GM12878 (cell line): ENCODE results near the gene MRPL23. TPM values are rescaled to one million over a fixed set of nuclear protein-coding genes. Genes with fewer than 3 reads are reported as not detected.

ENCODE experiments used
- ATAC-seq: fragments of 200-7000 bp; cut with Tn5 transposase; 3 replicates; pipeline ENCODE4 v1.9.1; 2020; ENCODE audit warnings: mild to moderate bottlenecking, moderate library complexity
- BruUV-seq: library from RNA; stranded (reverse); fragments of 400-500 nt; replicated peaks from 2 replicates; lab custom pipeline; 2021; lab: Mats Ljungman, UMichigan
- CTCF ChIA-PET: fragments of 300-600 bp; sonication (Branson Sonifier 250); formaldehyde crosslinking; extraction: SDS; loops from one replicate; lab custom pipeline; 2021; ENCODE audit warnings: inconsistent platforms; lab: Yijun Ruan, JAX
- POLR2A ChIA-PET: fragments of 350-600 bp; formaldehyde crosslinking; extraction: SDS; loops from one replicate; lab custom pipeline; 2021; ENCODE audit warnings: inconsistent platforms; lab: Charles Lee
- RAD21 ChIA-PET: fragments of 300-600 bp; sonication (Branson Sonifier 250); formaldehyde crosslinking; loops from one replicate; lab custom pipeline; 2023; ENCODE audit warnings: antibody characterized with exemption; ENCODE audit not compliant: unreplicated experiment; lab: Charles Lee
- SMC1A ChIA-PET: fragments of 300-600 bp; sonication (Branson Sonifier 250); formaldehyde crosslinking; loops from one replicate; lab custom pipeline; 2023; ENCODE audit not compliant: unreplicated experiment, uncharacterized antibody; lab: Charles Lee
- DNase-seq: peaks from one replicate; pipeline ENCODE4 v3.0.0-alpha.2; 2011; ENCODE audit warnings: low read depth, low spot score
- FAIRE-seq: peaks from 3 replicates; lab custom pipeline; 2011; peaks lifted over from hg19 to GRCh38; lab: Jason Lieb, UNC
- H2AFZ ChIP-seq: 2 replicates; pipeline ENCODE4 v1.6.0; 2011; ENCODE audit warnings: low read depth, low read length, control low read depth; ENCODE audit not compliant: control insufficient read depth
- H3K27ac ChIP-seq: 2 replicates; pipeline ENCODE4 v1.5.1; 2011; ENCODE audit warnings: control low read depth; ENCODE audit not compliant: control insufficient read depth, insufficient read depth
- H3K27me3 ChIP-seq, 2 experiments: replicated peaks in 1 of 2; 2 replicates each; pipeline versions ENCODE4 v1.6.0 to v1.6.1; 2011; ENCODE audit warnings: low read length in 1 of 2; ENCODE audit not compliant: control insufficient read depth in 2 of 2, insufficient read depth in 2 of 2
- H3K36me3 ChIP-seq, 2 experiments: 2 replicates each; pipeline ENCODE4 v1.5.1; 2011; ENCODE audit warnings: low read length in 1 of 2; ENCODE audit not compliant: control insufficient read depth in 2 of 2, insufficient read depth in 2 of 2
- H3K4me1 ChIP-seq: 2 replicates; pipeline ENCODE4 v1.6.1; 2011; ENCODE audit warnings: mild to moderate bottlenecking, low read length, moderate library complexity, mixed read lengths; ENCODE audit not compliant: control insufficient read depth, insufficient read depth
- H3K4me2 ChIP-seq: 2 replicates; pipeline ENCODE4 v1.6.0; 2011; ENCODE audit warnings: control low read depth; ENCODE audit not compliant: control insufficient read depth, insufficient read depth
- H3K4me3 ChIP-seq: fragments of 200-600 bp; sonication (generic); 2 replicates; pipeline ENCODE4 v1.5.1; 2016
- H3K79me2 ChIP-seq: 2 replicates; pipeline ENCODE4 v1.6.0; 2011; ENCODE audit warnings: low read length; ENCODE audit not compliant: control insufficient read depth, insufficient read depth
- H3K9ac ChIP-seq: 2 replicates; pipeline ENCODE4 v1.8.0; 2011; ENCODE audit warnings: low read length, control low read depth, mixed read lengths; ENCODE audit not compliant: control insufficient read depth, insufficient read depth
- H3K9me3 ChIP-seq: replicated peaks from 3 replicates; pipeline ENCODE4 v1.5.1; 2011; ENCODE audit warnings: mild to moderate bottlenecking, low read length; ENCODE audit not compliant: control insufficient read depth, insufficient read depth
- H4K20me1 ChIP-seq: 2 replicates; pipeline ENCODE4 v1.6.0; 2011; ENCODE audit not compliant: control insufficient read depth, insufficient read depth
- BCLAF1 ChIP-seq: fragments of 450-650 bp; IDR thresholded peaks from 2 replicates; pipeline ENCODE4 v1.6.1; 2017; ENCODE audit warnings: antibody characterized with exemption, mild to moderate bottlenecking, moderate library complexity
- BMI1 ChIP-seq: fragments of 450-650 bp; IDR thresholded peaks from 2 replicates; pipeline ENCODE4 v1.6.1; 2016; ENCODE audit warnings: mild to moderate bottlenecking, moderate library complexity, borderline replicate concordance
- PAX5 ChIP-seq: IDR thresholded peaks from 2 replicates; pipeline ENCODE4 v1.6.1; 2011; ENCODE audit warnings: low read depth, low read length, borderline replicate concordance
- POLR2AphosphoS2 ChIP-seq: IDR thresholded peaks from 2 replicates; pipeline ENCODE4 v1.6.1; 2011; ENCODE audit warnings: low read depth, mild to moderate bottlenecking, low read length, improper control_type of control experiment, moderate library complexity
- SIX5 ChIP-seq: IDR thresholded peaks from 2 replicates; pipeline ENCODE4 v1.6.1; 2011; ENCODE audit warnings: mild to moderate bottlenecking, low read depth, low read length, moderate library complexity; ENCODE audit not compliant: severe bottlenecking
- WGBS: methylation state at CpG from one replicate; pipeline ENCODE4 v1.1.6; 2016; ENCODE audit warnings: low lambda C conversion rate; ENCODE audit not compliant: insufficient replicate concordance, insufficient coverage; ENCODE audit errors: missing lambda C conversion rate; 5-methylcytosine and 5-hydroxymethylcytosine counted together
- in situ Hi-C: fragments of 300-500 bp; cut with MboI; formaldehyde crosslinking; loops from 9 replicates; pipeline ENCODE4 v1.14.3; 2018; ENCODE audit warnings: mixed read lengths
- intact Hi-C: fragments of 100-400 bp; cut with micrococcal nuclease; formaldehyde crosslinking; loops from one replicate; pipeline ENCODE4 v1.14.2; 2022; ENCODE audit not compliant: unreplicated experiment
- polyA plus RNA-seq, 11 experiments: library from polyadenylated mRNA; depleted of rRNA in 4 of 11; unstranded in 6 of 11; stranded (reverse) in 5 of 11; fragments of >200 nt; fragmentation: Nextera tagmentation in 4 of 11; fragmentation: Illumina TruSeq in 1 of 11; extraction: Ambion mirVana in 4 of 11; extraction: Trizol in 1 of 11; gene quantifications; 1 replicate in 1 of 11; 2 replicates in 10 of 11; pipeline versions ENCODE4 v1.2.1 to v1.2.3, GENCODE V29; 2011 to 2016; ENCODE audit warnings: inconsistent platforms in 2 of 11, missing spikeins in 2 of 11, low read depth in 1 of 11
- total RNA-seq, 4 experiments: library from RNA; depleted of rRNA in 3 of 4; stranded (reverse); fragments of >200 nt in 3 of 4; fragmentation: Illumina TruSeq in 1 of 4; extraction: Trizol in 1 of 4; gene quantifications; 2 replicates each; pipeline versions ENCODE4 v1.2.1 to v1.2.3, GENCODE V29; 2013 to 2021
- TF ChIP-seq, protein P1 (sequence below): fragments of 450-650 bp; IDR thresholded peaks from 2 replicates; pipeline ENCODE4 v1.6.1; 2017; ENCODE audit warnings: mild to moderate bottlenecking
- TF ChIP-seq, protein P2 (sequence below): IDR thresholded peaks from 2 replicates; pipeline ENCODE4 v1.6.1; 2012; ENCODE audit warnings: low read depth, low read length, improper control_type of control experiment
- TF ChIP-seq, protein P3 (sequence below): fragments of 150-350 bp; IDR thresholded peaks from 2 replicates; pipeline ENCODE4 v1.6.1; 2014; ENCODE audit warnings: mild to moderate bottlenecking, low read depth, low read length
- TF ChIP-seq, protein P4 (sequence below): fragments of 150-350 bp; IDR thresholded peaks from 2 replicates; pipeline ENCODE4 v1.6.1; 2016; ENCODE audit warnings: low read depth, low read length

The MRPL23 gene
- total and polyA plus RNA-seq, 10 of the 15 experiments (the other 5 are each of a cell fraction or from before 2014, with no cell fraction given), result 1.6 to 207 (median 126) TPM

GRCh38 chr11:1998290-1998689 lies 51.2 kb downstream of the MRPL23 start (continued):
- TF ChIP-seq, protein P1, sequence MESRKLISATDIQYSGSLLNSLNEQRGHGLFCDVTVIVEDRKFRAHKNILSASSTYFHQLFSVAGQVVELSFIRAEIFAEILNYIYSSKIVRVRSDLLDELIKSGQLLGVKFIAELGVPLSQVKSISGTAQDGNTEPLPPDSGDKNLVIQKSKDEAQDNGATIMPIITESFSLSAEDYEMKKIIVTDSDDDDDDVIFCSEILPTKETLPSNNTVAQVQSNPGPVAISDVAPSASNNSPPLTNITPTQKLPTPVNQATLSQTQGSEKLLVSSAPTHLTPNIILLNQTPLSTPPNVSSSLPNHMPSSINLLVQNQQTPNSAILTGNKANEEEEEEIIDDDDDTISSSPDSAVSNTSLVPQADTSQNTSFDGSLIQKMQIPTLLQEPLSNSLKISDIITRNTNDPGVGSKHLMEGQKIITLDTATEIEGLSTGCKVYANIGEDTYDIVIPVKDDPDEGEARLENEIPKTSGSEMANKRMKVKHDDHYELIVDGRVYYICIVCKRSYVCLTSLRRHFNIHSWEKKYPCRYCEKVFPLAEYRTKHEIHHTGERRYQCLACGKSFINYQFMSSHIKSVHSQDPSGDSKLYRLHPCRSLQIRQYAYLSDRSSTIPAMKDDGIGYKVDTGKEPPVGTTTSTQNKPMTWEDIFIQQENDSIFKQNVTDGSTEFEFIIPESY, result no peak
- TF ChIP-seq POLR2AphosphoS2 (no peak), PAX5 (no peak)
- TF ChIP-seq, protein P2, sequence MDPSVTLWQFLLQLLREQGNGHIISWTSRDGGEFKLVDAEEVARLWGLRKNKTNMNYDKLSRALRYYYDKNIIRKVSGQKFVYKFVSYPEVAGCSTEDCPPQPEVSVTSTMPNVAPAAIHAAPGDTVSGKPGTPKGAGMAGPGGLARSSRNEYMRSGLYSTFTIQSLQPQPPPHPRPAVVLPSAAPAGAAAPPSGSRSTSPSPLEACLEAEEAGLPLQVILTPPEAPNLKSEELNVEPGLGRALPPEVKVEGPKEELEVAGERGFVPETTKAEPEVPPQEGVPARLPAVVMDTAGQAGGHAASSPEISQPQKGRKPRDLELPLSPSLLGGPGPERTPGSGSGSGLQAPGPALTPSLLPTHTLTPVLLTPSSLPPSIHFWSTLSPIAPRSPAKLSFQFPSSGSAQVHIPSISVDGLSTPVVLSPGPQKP, result no peak

DNA sequence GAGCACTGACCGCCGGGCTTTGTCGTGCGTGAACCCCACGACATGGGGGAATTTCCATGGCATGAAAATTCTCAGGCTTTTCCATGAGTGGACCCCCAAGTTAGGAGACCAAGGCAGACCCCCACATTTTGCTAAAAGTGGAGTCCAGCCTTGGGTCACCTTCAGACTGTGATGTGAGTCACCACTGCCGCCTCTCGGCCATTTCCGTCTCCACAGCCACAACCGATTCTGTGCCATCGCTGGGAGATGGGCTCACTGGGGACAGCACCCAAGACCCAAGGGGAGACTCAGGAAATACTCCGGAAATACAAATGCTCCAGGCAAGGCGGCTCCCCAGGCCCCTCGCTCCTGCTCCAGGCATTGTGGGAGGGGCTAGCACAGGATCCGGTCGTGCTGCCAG lies 51.7 kb downstream of the MRPL23 start:
- POLR2A ChIA-PET, result no interaction called here
- intact Hi-C loops, result no loop called here
- no TSS peak for BruUV-seq
- in situ Hi-C loops, result no loop called here
- Histone ChIP-seq H3K27ac (no peak overlapping the region), H3K4me1 (no peaks in the 10 kb centered on the region), H4K20me1 (no peaks in the 10 kb centered on the region), H3K9ac (no peak overlapping the region), H3K4me2 (no peak overlapping the region), H3K4me3 (no peak overlapping the region), H3K27me3 (no peaks in the 10 kb centered on the region), H3K36me3 (no peaks in the 10 kb centered on the region), H3K79me2 (no peaks in the 10 kb centered on the region), H3K9me3 (no peaks in the 10 kb centered on the region), H2AFZ (no peak overlapping the region)
- ATAC-seq (no peak), FAIRE-seq (no peak), DNase-seq (no peak)
- RAD21 ChIA-PET, result no interaction called here
- no CpG with 5 or more reads among the region's 15 CpGs for WGBS
- SMC1A ChIA-PET, result no interaction called here
- CTCF ChIA-PET, result interaction anchor here (0.6 to 1.0 kb wide), 5 partner anchors 10 to 305 kb away, joined by 3 read pairs; no protein-coding TSS in a partner anchor
- TF ChIP-seq SIX5 (no peak), BMI1 (no peak), BCLAF1 (no peak)
- TF ChIP-seq, protein P3, sequence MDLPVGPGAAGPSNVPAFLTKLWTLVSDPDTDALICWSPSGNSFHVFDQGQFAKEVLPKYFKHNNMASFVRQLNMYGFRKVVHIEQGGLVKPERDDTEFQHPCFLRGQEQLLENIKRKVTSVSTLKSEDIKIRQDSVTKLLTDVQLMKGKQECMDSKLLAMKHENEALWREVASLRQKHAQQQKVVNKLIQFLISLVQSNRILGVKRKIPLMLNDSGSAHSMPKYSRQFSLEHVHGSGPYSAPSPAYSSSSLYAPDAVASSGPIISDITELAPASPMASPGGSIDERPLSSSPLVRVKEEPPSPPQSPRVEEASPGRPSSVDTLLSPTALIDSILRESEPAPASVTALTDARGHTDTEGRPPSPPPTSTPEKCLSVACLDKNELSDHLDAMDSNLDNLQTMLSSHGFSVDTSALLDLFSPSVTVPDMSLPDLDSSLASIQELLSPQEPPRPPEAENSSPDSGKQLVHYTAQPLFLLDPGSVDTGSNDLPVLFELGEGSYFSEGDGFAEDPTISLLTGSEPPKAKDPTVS, result no peak
- TF ChIP-seq, protein P4, sequence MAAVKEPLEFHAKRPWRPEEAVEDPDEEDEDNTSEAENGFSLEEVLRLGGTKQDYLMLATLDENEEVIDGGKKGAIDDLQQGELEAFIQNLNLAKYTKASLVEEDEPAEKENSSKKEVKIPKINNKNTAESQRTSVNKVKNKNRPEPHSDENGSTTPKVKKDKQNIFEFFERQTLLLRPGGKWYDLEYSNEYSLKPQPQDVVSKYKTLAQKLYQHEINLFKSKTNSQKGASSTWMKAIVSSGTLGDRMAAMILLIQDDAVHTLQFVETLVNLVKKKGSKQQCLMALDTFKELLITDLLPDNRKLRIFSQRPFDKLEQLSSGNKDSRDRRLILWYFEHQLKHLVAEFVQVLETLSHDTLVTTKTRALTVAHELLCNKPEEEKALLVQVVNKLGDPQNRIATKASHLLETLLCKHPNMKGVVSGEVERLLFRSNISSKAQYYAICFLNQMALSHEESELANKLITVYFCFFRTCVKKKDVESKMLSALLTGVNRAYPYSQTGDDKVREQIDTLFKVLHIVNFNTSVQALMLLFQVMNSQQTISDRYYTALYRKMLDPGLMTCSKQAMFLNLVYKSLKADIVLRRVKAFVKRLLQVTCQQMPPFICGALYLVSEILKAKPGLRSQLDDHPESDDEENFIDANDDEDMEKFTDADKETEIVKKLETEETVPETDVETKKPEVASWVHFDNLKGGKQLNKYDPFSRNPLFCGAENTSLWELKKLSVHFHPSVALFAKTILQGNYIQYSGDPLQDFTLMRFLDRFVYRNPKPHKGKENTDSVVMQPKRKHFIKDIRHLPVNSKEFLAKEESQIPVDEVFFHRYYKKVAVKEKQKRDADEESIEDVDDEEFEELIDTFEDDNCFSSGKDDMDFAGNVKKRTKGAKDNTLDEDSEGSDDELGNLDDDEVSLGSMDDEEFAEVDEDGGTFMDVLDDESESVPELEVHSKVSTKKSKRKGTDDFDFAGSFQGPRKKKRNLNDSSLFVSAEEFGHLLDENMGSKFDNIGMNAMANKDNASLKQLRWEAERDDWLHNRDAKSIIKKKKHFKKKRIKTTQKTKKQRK, result no peak
